ENCODE results near the gene SMG6. TPM values are rescaled to one million over a fixed set of nuclear protein-coding genes. Genes with fewer than 3 reads are reported as not detected.

Gene SMG6
- 100 to 1,000 TPM in 1 of 5 donors, 10 to 100 TPM in 4; 22.6 to 102 (median 34.2) TPM for total RNA-seq
- 10 to 100 TPM; 17.0 to 22.3 (median 17.1) TPM for polyA plus RNA-seq
- long read RNA-seq, donor 1, full-length matches to known transcripts: 11 of 11 reads
- long read RNA-seq, donor 1, partial matches to known transcripts: 0 of 11 reads
- long read RNA-seq, donor 1, other reads (novel, unspliced or antisense): 0 of 11 reads
- long read RNA-seq, donor 2, transcript SMG6-215 (1 exons, 2,419 nt): major isoform, 6 of 6 reads
- long read RNA-seq, donor 2, partial matches to known transcripts: 0 of 6 reads
- long read RNA-seq, donor 2, other reads (novel, unspliced or antisense): 0 of 6 reads
- long read RNA-seq, donor 3, partial matches to known transcripts: 0 of 2 reads
- long read RNA-seq, donor 3, other reads (novel, unspliced or antisense): 0 of 2 reads
- long read RNA-seq, donor 4: 0 reads
- long read RNA-seq, donor 5, transcript SMG6-215 (1 exons, 2,419 nt): major isoform, 17 of 17 reads
- long read RNA-seq, donor 5, partial matches to known transcripts: 0 of 17 reads
- long read RNA-seq, donor 5, other reads (novel, unspliced or antisense): 0 of 17 reads
- long read RNA-seq, donor 6, transcript SMG6-215 (1 exons, 2,419 nt): major isoform, 12 of 24 reads
- long read RNA-seq, donor 6, partial matches to known transcripts: 5 of 24 reads
- long read RNA-seq, donor 6, other reads (novel, unspliced or antisense): 6 of 24 reads
- long read RNA-seq, donor 7, transcript SMG6-215 (1 exons, 2,419 nt): major isoform, 8 of 8 reads
- long read RNA-seq, donor 7, partial matches to known transcripts: 0 of 8 reads
- long read RNA-seq, donor 7, other reads (novel, unspliced or antisense): 0 of 8 reads
- long read RNA-seq, donor 8, transcript SMG6-215 (1 exons, 2,419 nt): major isoform, 14 of 14 reads
- long read RNA-seq, donor 8, partial matches to known transcripts: 0 of 14 reads
- long read RNA-seq, donor 8, other reads (novel, unspliced or antisense): 0 of 14 reads
- long read RNA-seq, donor 9, transcript SMG6-215 (1 exons, 2,419 nt): major isoform, 12 of 12 reads
- long read RNA-seq, donor 9, partial matches to known transcripts: 0 of 12 reads
- long read RNA-seq, donor 9, other reads (novel, unspliced or antisense): 0 of 12 reads
- long read RNA-seq, donor 10, partial matches to known transcripts: 0 of 3 reads
- long read RNA-seq, donor 10, other reads (novel, unspliced or antisense): 0 of 3 reads

DNA sequence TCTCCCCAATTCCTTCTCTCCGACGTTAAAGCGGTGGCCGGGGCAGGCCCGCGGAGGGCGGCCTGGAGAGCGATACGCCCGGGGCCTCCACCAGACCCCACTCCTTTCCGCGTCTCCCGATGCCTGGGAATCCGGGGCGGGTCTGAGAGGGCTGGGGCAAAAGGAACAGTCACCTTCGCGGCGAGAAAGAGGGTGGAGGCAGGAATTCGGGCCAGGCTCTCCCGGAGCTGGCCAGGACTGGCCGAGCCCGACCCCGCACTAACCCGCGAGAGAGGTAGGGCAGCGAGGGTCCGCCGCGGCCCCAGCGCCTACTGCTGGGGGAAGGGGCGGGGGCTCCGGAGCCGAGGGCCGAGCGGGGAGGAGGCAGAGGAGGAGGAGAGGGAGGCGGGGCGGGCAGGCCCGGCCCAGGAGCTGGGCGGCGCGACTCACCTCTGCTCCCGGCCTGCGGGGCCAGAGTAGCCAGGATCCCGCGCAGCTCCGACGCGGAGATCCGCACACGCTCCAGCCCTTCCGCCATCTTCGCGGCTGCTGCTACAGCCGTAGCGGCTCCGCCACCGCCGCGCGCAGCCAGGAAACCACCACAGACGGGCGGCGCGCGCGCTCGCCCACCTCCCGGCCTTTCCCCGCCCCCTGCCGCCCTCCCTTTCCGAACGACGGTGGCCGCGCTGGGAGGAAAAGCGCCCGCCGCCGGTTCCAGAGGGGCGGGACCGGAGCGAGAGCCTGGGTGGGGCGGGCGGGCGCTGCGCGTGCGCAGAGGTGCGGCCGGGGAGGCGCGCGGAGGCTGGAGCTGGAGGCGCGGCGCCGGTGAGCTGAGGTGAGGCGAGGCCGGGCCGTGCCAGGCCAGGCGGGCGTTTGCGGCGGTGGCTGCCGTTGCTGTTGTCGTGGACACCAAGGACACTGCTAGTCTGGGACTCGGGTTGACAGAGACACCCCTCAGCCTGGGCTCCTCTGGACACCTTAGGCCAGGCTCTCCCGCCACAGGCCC lies at the start of gene SMG6, which contains the start of gene SRR:
Gene SMG6, minus strand, starts transcription at position 582 of the 985 bp plus-strand sequence. Its CDS starts 65 bp downstream, at position 517.
Gene SRR, plus strand, starts transcription at position 747 of the 985 bp plus-strand sequence. CDS start 11,611 bp downstream, outside the sequence.
- H3K4me1 ChIP-seq: peaks cover 19 to 47% (median 31%) of the 10 kb centered on the region in 4 donors
- DNase-seq: peak; percentile 94 to 97
- peak within 1 kb of the TSS; percentile 91 to 98 (median 95) for H3K27ac ChIP-seq
- intact Hi-C loops (cut with DNase I; ENCODE audit: low total_unique reads): no loop called here
- no peaks in the 10 kb centered on the region for H3K27me3 ChIP-seq
- H3K9me3 ChIP-seq: no peaks in the 10 kb centered on the region
- peak within 1 kb of the TSS; percentile 86 to 88 (median 87) for H3K4me3 ChIP-seq
- 0 to 1% (median 0%) methylated on average over 36 to 107 of the region's 108 CpGs for WGBS, 5 donors
- TF ChIP-seq, protein P1, sequence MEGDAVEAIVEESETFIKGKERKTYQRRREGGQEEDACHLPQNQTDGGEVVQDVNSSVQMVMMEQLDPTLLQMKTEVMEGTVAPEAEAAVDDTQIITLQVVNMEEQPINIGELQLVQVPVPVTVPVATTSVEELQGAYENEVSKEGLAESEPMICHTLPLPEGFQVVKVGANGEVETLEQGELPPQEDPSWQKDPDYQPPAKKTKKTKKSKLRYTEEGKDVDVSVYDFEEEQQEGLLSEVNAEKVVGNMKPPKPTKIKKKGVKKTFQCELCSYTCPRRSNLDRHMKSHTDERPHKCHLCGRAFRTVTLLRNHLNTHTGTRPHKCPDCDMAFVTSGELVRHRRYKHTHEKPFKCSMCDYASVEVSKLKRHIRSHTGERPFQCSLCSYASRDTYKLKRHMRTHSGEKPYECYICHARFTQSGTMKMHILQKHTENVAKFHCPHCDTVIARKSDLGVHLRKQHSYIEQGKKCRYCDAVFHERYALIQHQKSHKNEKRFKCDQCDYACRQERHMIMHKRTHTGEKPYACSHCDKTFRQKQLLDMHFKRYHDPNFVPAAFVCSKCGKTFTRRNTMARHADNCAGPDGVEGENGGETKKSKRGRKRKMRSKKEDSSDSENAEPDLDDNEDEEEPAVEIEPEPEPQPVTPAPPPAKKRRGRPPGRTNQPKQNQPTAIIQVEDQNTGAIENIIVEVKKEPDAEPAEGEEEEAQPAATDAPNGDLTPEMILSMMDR (IDR thresholded peaks at IDR 0.05): no peak
- TF ChIP-seq POLR2A (IDR thresholded peaks at IDR 0.05) (no peak), POLR2AphosphoS5 (IDR thresholded peaks at IDR 0.05) (peak; percentile 28 to 73 (median 71)), EP300 (IDR thresholded peaks at IDR 0.05) (no peak)
- H3K36me3 ChIP-seq: peaks cover 0 to 20% (median 19%) of the 10 kb centered on the region in 4 donors

DNA sequence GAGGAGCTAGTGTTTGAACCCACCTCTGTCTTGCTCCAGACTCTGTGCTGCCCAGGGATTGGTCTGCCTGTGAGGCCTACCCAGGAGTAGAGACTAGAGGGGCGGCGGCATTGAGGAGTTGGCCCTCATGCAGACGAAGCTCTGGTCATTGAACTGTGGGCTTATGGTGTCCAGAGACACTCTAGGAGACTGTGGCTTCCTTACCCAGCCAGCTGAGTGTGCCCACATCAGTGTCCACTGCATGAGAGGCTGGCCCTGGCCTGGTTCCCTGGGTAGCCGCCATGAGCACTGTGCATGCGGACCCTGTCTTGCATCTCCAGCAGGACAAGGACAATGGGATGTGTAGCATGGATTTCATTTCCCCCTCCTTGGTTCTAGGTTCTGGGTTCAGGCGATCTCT lies 47.7 kb upstream of the SMG6 start:
- intact Hi-C loops (cut with DNase I; ENCODE audit: low total_unique reads): no loop called here
- H3K4me1 ChIP-seq: peaks cover 6 to 30% (median 20%) of the 10 kb centered on the region in 4 donors
- no peak for DNase-seq
- no peaks in the 10 kb centered on the region for H3K27me3 ChIP-seq
- H3K4me3 ChIP-seq: no peak overlapping the region
- WGBS, 5 donors: 93 to 97% (median 93%) methylated on average over 4 to 6 of the region's 6 CpGs
- no peak overlapping the region for H3K27ac ChIP-seq
- no peaks in the 10 kb centered on the region for H3K9me3 ChIP-seq
- no peaks in the 10 kb centered on the region for H3K36me3 ChIP-seq
- TF ChIP-seq POLR2A (IDR thresholded peaks at IDR 0.05) (no peak), EP300 (IDR thresholded peaks at IDR 0.05) (no peak), POLR2AphosphoS5 (IDR thresholded peaks at IDR 0.05) (no peak)
- TF ChIP-seq, protein P1 (IDR thresholded peaks at IDR 0.05): no peak

DNA sequence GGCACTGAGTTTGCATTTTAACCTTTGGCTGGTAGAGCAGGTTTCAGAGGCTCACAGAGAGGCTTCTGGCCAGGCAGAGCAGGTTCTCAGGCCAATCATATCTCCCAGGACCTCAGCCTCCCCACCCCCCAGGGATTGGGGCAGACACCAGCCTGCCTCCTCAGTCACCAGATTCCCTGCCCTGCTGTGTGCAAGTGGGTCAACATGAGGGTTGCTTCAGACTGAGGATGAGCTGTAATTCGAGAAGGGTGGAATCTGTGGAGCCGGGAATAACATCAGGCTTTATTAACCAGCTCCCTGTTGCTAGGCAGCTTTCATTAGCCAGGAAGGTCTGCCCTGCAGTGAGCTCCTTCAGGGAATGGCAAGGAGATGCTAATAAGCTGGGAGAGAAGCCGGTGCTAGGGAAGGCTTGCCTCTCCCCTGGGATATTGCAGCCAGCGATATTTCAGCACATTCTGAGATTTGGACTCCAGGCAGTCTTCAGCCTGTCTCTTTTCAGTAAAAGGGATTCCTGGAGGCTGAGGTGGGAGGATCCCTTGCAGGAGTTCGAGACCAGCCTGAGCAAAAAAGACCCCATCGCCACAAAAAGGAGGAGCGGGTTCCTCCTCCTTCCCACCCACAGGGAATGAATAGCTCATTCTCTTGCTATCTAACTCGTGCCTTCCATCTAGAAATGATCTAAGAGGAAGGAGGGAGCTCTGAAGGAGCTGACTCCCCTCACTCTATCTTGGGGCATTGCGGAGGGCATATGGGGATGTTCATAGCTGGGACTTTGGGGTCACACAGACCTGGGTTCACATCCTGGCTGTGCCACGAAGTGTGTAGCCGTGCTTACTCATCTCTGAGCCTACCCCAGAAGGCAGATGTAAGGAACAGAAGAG lies 44.5 kb upstream of the SMG6 start:
- H3K27me3 ChIP-seq: no peaks in the 10 kb centered on the region
- intact Hi-C loops (cut with DNase I; ENCODE audit: low total_unique reads): no loop called here
- peak; percentile 78 to 80 for DNase-seq
- peaks cover 0 to 25% (median 21%) of the 10 kb centered on the region in 4 donors for H3K36me3 ChIP-seq
- TF ChIP-seq EP300 (IDR thresholded peaks at IDR 0.05) (no peak), POLR2A (IDR thresholded peaks at IDR 0.05) (no peak), POLR2AphosphoS5 (IDR thresholded peaks at IDR 0.05) (no peak)
- TF ChIP-seq, protein P1 (IDR thresholded peaks at IDR 0.05): peak in 1 of 7 experiments; percentile 4
- H3K4me3 ChIP-seq: no peak overlapping the region
- H3K9me3 ChIP-seq: no peaks in the 10 kb centered on the region
- H3K4me1 ChIP-seq: peaks cover 6 to 31% (median 23%) of the 10 kb centered on the region in 4 donors
- peak overlapping the region; percentile 40 to 80 (median 60) for H3K27ac ChIP-seq
- WGBS, 5 donors: 47 to 62% (median 54%) methylated on average over 11 of the region's 11 CpGs
